Lower leg skin (tissue), 4 donors: Measurements from ENCODE around the gene AP1G1. TPM values are rescaled to one million over a fixed set of nuclear protein-coding genes. Genes with fewer than 3 reads are reported as not detected.

ENCODE experiments used
- DNase-seq, 2 donors: peaks; one replicate each; pipeline ENCODE4 v3.0.0-alpha.2; 2019; ENCODE audit warnings: low spot score in 2 of 2
- H3K4me3 ChIP-seq: fragments of 200-600 bp; sonication (generic); 2 replicates; pipeline ENCODE4 v1.5.1; 2017; ENCODE audit warnings: mild to moderate bottlenecking, low read depth; ENCODE audit not compliant: poor library complexity, severe bottlenecking
- CTCF ChIP-seq, 3 donors: fragments of 450-650 bp; IDR thresholded peaks; one replicate each; pipeline ENCODE4 v1.5.1; 2016; ENCODE audit warnings: antibody characterized with exemption in 3 of 3, mild to moderate bottlenecking in 3 of 3, moderate library complexity in 2 of 3
- POLR2A ChIP-seq, 2 donors: fragments of 450-650 bp; IDR thresholded peaks; one replicate each; pipeline ENCODE4 v1.6.1; 2016 to 2017; ENCODE audit warnings: antibody characterized with exemption in 2 of 2, mild to moderate bottlenecking in 1 of 2, moderate library complexity in 1 of 2
- WGBS, 2 donors: methylation state at CpG; one replicate each; pipeline ENCODE4 v1.1.5; 2018; 5-methylcytosine and 5-hydroxymethylcytosine counted together
- intact Hi-C: fragments of 100-400 bp; cut with DNase I; formaldehyde crosslinking; loops from one replicate; pipeline ENCODE4 v1.15.0; 2023; ENCODE audit warnings: low total_unique reads
- total RNA-seq, 4 donors: library from RNA; depleted of rRNA; stranded (reverse); fragments of >200 nt; gene quantifications; one replicate each; pipeline ENCODE4 v1.1.0, GENCODE V29; 2016

Gene AP1G1
- total RNA-seq, 4 donors from 2014 or later: 59.6 to 90.6 (median 75.9) TPM

DNA sequence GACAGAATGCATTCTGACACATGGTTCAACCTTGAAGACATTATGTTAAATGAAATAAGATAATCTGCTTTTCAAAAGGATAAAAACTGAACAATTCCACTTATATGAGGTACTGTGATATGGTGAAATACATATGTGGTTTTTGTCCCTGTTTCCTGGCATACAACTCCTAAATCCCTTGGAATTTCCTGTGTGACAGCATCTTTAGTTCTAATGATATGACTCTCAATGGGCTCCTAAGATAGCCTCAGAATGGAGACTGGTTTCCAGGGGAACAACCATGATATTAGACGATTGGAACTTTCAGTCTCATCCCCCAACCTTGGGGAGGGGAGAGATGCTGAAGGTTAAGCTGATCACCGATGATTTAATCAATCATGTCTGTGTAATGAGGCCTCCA is 46.4 kb downstream of the AP1G1 start:
- 68 to 85% methylated on average over 2 of the region's 2 CpGs for WGBS, 2 donors
- intact Hi-C loops: no loop called here
- no peak overlapping the region for H3K4me3 ChIP-seq
- no peak for TF ChIP-seq CTCF (IDR thresholded peaks at IDR 0.05)
- no peak for DNase-seq

- DNase-seq: no peak
- WGBS, 2 donors: 94 to 99% methylated on average over 2 of the region's 2 CpGs
- no peak for TF ChIP-seq POLR2A (IDR thresholded peaks at IDR 0.05)
- TF ChIP-seq CTCF (IDR thresholded peaks at IDR 0.05): no peak
- no peak overlapping the region for H3K4me3 ChIP-seq
- intact Hi-C loops: no loop called here
Observed at GRCh38 chr16:71761097-71761496, 47.5 kb downstream of the AP1G1 start.

GRCh38 chr16:71758293-71758760 is 50.3 kb downstream of the AP1G1 start:
- TF ChIP-seq POLR2A (IDR thresholded peaks at IDR 0.05): no peak
- TF ChIP-seq CTCF (IDR thresholded peaks at IDR 0.05): no peak
- WGBS, 2 donors: 78 to 85% methylated on average over 5 of the region's 5 CpGs
- no peak overlapping the region for H3K4me3 ChIP-seq
- intact Hi-C loops: no loop called here
- no peak for DNase-seq

DNA sequence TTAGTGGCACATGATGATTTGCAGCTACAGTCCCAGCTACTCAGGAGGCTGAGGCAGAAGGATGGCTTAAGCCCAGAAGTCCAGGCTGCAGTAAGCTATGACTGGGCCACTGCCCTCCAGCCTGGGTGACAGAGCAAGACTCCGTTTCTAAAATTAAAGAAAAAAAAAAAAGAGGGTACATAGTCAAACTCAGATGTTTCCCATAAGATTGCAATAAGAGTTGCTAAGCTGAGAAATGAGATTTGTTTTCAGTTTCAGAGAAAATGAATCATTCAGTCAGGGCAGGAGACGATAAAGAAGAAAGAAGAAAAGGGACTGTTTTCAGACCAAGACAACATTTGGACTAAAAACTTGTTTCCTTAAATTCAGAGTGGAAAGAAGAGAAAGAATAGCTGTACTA is 54.0 kb downstream of the AP1G1 start:
- no peak overlapping the region for H3K4me3 ChIP-seq
- TF ChIP-seq POLR2A (IDR thresholded peaks at IDR 0.05) (no peak), CTCF (IDR thresholded peaks at IDR 0.05) (no peak)
- intact Hi-C loops: no loop called here
- DNase-seq: no peak
- WGBS, 2 donors: 72 to 83% methylated on average over 2 of the region's 2 CpGs

- H3K4me3 ChIP-seq: no peak overlapping the region
- TF ChIP-seq POLR2A (IDR thresholded peaks at IDR 0.05): no peak
- TF ChIP-seq CTCF (IDR thresholded peaks at IDR 0.05): no peak
- intact Hi-C loops: no loop called here
- DNase-seq: no peak
Observed at GRCh38 chr16:71754108-71754507, 54.5 kb downstream of the AP1G1 start.

- TF ChIP-seq POLR2A (IDR thresholded peaks at IDR 0.05): no peak
- no peak for TF ChIP-seq CTCF (IDR thresholded peaks at IDR 0.05)
- no peak for DNase-seq
- H3K4me3 ChIP-seq: no peak overlapping the region
- intact Hi-C loops: no loop called here
- WGBS, 2 donors: 83 to 84% methylated on average over 4 of the region's 4 CpGs
Observed at GRCh38 chr16:71748226-71748625, 60.4 kb downstream of the AP1G1 start.
